ENCODE measurements around the gene HOXD8. TPM values are rescaled to one million over a fixed set of nuclear protein-coding genes. Genes with fewer than 3 reads are reported as not detected.

The HOXD8 gene
- polyA plus RNA-seq, 1 of the 3 experiments (the other 2 are of a cell fraction): 6.4 TPM

DNA sequence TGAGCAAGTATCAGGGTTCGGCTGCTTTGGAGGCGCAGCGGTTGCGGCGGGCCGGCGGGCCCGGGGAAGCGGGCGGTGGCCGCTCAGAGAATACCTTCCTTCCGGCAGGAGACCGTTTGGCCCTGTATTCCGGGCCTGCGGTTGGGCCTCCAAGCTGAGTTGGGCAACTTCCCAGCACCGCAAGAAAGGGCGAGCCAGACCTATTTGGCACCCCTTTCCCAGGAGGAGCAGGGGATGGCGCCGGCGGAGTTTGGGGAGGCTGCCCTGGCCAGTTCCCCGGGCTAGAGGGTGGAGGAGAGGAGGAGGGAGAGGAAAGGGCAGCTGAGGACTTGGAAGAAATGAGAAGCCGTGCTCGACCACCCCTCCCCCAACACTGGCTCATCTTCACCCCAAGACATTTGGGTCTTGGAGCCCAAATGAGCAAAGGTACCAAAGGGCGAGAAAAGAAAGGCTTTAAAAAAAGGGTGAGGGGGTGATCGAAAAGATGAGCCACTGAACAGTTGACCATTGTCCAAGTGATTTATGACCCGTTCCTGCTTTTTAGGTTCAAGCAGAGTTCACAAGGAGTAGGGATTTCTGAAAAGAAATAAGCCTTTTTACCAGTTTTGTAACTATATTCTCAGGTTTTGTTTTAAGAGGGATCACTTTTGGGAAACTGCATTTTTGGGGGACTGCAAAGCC is 36.0 kb downstream of the HOXD8 start:
- ChIA-PET POLR2A (no interaction called here), CTCF (interaction anchor here (1.2 to 1.7 kb wide), 2 partner anchors 50 to 389 kb away, joined by 3 to 4 read pairs; no protein-coding TSS in a partner anchor)
- Histone ChIP-seq H3F3A (replicated peaks; ENCODE audit: insufficient read depth) (no peaks in the 10 kb centered on the region), H3K9ac (no peak overlapping the region), H3K9me3 (no peaks in the 10 kb centered on the region), H3K27me3 (ENCODE audit: insufficient read depth) (no peaks in the 10 kb centered on the region), H4K20me1 (ENCODE audit: insufficient read depth) (no peaks in the 10 kb centered on the region), H3K4me2 (no peak overlapping the region), H3K4me3 (ENCODE audit: low read depth in 2 of 2, low read length in 1 of 2) (no peak overlapping the region), H3K9me2 (no peaks in the 10 kb centered on the region), H3K4me1 (ENCODE audit: control insufficient read depth in 1 of 2, insufficient read depth in 2 of 2, low read depth in 1 of 2, low read length in 1 of 2) (peaks cover 0 to 8% of the 10 kb centered on the region in 2 experiments; a peak in 1 of 4 replicates), H2AFZ (ENCODE audit: low read depth) (no peak overlapping the region), H3K27ac (ENCODE audit: low read depth in 2 of 2, low read length in 1 of 2) (no peak overlapping the region), H3K79me2 (ENCODE audit: insufficient read depth) (no peaks in the 10 kb centered on the region), H3K36me3 (replicated peaks in 1 of 2; ENCODE audit: control insufficient read depth in 1 of 2, insufficient read depth in 2 of 2, low read length in 1 of 2) (peaks cover 0 to 3% of the 10 kb centered on the region in 2 experiments)
- no peak for DNase-seq
- 91% methylated on average over 25 of the region's 26 CpGs for WGBS (ENCODE audit: low lambda C conversion rate)
- no peak for TF ChIP-seq TCF12 (IDR thresholded peaks at IDR 0.05)
- no peak for TF ChIP-seq EP300 (IDR thresholded peaks at IDR 0.05; ENCODE audit: borderline replicate concordance in 1 of 2, low read depth in 1 of 2, low read length in 1 of 2)
- TF ChIP-seq, protein P1, sequence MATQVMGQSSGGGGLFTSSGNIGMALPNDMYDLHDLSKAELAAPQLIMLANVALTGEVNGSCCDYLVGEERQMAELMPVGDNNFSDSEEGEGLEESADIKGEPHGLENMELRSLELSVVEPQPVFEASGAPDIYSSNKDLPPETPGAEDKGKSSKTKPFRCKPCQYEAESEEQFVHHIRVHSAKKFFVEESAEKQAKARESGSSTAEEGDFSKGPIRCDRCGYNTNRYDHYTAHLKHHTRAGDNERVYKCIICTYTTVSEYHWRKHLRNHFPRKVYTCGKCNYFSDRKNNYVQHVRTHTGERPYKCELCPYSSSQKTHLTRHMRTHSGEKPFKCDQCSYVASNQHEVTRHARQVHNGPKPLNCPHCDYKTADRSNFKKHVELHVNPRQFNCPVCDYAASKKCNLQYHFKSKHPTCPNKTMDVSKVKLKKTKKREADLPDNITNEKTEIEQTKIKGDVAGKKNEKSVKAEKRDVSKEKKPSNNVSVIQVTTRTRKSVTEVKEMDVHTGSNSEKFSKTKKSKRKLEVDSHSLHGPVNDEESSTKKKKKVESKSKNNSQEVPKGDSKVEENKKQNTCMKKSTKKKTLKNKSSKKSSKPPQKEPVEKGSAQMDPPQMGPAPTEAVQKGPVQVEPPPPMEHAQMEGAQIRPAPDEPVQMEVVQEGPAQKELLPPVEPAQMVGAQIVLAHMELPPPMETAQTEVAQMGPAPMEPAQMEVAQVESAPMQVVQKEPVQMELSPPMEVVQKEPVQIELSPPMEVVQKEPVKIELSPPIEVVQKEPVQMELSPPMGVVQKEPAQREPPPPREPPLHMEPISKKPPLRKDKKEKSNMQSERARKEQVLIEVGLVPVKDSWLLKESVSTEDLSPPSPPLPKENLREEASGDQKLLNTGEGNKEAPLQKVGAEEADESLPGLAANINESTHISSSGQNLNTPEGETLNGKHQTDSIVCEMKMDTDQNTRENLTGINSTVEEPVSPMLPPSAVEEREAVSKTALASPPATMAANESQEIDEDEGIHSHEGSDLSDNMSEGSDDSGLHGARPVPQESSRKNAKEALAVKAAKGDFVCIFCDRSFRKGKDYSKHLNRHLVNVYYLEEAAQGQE (IDR thresholded peaks at IDR 0.05; ENCODE audit: low read depth, low read length): no peak
- TF ChIP-seq SMC3 (IDR thresholded peaks at IDR 0.05; ENCODE audit: low read depth, low read length): no peak

DNA sequence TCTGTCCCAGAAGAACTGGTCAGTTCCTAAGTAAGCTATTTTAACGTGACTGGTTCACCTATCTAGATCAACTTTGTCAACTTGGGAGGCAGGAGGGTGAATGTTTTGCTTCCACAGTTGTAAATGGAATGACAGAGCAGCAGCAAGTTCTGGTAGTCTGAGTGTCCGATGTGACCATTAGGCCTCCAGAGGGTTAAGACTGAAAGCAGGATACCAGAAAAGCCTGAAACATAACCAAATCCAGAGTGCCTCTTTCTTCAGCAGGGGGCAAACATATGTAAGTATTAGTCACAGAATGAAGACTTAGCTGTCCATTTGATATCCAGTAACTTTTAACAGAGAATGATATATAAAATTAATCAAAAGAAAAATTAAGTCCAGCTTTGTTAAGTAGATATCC is 36.8 kb downstream of the HOXD8 start:
- H3K79me2 ChIP-seq (ENCODE audit: insufficient read depth): no peaks in the 10 kb centered on the region
- no peak overlapping the region for H3K4me2 ChIP-seq
- no peaks in the 10 kb centered on the region for H3F3A ChIP-seq (replicated peaks; ENCODE audit: insufficient read depth)
- H2AFZ ChIP-seq (ENCODE audit: low read depth): no peak overlapping the region
- no peaks in the 10 kb centered on the region for H3K9me2 ChIP-seq
- no peaks in the 10 kb centered on the region for H3K9me3 ChIP-seq
- peaks cover 0 to 3% of the 10 kb centered on the region in 2 experiments for H3K36me3 ChIP-seq (replicated peaks in 1 of 2; ENCODE audit: control insufficient read depth in 1 of 2, insufficient read depth in 2 of 2, low read length in 1 of 2)
- no peak for DNase-seq
- no peak overlapping the region for H3K4me3 ChIP-seq (ENCODE audit: low read depth in 2 of 2, low read length in 1 of 2)
- 67% methylated on average over 2 of the region's 2 CpGs for WGBS (ENCODE audit: low lambda C conversion rate)
- TF ChIP-seq, protein P2, sequence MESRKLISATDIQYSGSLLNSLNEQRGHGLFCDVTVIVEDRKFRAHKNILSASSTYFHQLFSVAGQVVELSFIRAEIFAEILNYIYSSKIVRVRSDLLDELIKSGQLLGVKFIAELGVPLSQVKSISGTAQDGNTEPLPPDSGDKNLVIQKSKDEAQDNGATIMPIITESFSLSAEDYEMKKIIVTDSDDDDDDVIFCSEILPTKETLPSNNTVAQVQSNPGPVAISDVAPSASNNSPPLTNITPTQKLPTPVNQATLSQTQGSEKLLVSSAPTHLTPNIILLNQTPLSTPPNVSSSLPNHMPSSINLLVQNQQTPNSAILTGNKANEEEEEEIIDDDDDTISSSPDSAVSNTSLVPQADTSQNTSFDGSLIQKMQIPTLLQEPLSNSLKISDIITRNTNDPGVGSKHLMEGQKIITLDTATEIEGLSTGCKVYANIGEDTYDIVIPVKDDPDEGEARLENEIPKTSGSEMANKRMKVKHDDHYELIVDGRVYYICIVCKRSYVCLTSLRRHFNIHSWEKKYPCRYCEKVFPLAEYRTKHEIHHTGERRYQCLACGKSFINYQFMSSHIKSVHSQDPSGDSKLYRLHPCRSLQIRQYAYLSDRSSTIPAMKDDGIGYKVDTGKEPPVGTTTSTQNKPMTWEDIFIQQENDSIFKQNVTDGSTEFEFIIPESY (IDR thresholded peaks at IDR 0.05; ENCODE audit: borderline replicate concordance, low read depth): no peak
- TF ChIP-seq TEAD4 (IDR thresholded peaks at IDR 0.05; ENCODE audit: borderline replicate concordance, insufficient read depth) (no peak), EZH2phosphoT487 (IDR thresholded peaks at IDR 0.05; ENCODE audit: borderline replicate concordance, low read depth) (no peak)
- CTCF ChIA-PET: no interaction called here
- H3K27ac ChIP-seq (ENCODE audit: low read depth in 2 of 2, low read length in 1 of 2): no peak overlapping the region
- no peaks in the 10 kb centered on the region for H4K20me1 ChIP-seq (ENCODE audit: insufficient read depth)
- H3K27me3 ChIP-seq (ENCODE audit: insufficient read depth): no peaks in the 10 kb centered on the region
- no peak overlapping the region for H3K9ac ChIP-seq
- peaks cover 0 to 10% of the 10 kb centered on the region in 2 experiments; a peak in 1 of 4 replicates for H3K4me1 ChIP-seq (ENCODE audit: control insufficient read depth in 1 of 2, insufficient read depth in 2 of 2, low read depth in 1 of 2, low read length in 1 of 2)
- POLR2A ChIA-PET: no interaction called here

Data from SK-N-SH (cell line).